ENCODE data around the gene BACH1.

- no peak for TF ChIP-seq EZH2phosphoT487 (IDR thresholded peaks at IDR 0.05; ENCODE audit: borderline replicate concordance, low read length)
- TF ChIP-seq, protein P1, sequence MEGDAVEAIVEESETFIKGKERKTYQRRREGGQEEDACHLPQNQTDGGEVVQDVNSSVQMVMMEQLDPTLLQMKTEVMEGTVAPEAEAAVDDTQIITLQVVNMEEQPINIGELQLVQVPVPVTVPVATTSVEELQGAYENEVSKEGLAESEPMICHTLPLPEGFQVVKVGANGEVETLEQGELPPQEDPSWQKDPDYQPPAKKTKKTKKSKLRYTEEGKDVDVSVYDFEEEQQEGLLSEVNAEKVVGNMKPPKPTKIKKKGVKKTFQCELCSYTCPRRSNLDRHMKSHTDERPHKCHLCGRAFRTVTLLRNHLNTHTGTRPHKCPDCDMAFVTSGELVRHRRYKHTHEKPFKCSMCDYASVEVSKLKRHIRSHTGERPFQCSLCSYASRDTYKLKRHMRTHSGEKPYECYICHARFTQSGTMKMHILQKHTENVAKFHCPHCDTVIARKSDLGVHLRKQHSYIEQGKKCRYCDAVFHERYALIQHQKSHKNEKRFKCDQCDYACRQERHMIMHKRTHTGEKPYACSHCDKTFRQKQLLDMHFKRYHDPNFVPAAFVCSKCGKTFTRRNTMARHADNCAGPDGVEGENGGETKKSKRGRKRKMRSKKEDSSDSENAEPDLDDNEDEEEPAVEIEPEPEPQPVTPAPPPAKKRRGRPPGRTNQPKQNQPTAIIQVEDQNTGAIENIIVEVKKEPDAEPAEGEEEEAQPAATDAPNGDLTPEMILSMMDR (IDR thresholded peaks at IDR 0.05; ENCODE audit: low read depth, low read length, poor library complexity, severe bottlenecking), result no peak
These were observed 47.6 kb downstream of the BACH1 start for GRCh38 chr21:29346281-29346680.
